Brain microvascular endothelial cell (primary cell): ENCODE data around the gene SPNS2.

Source experiments
- DNase-seq: peaks from one replicate; pipeline ENCODE4 v3.0.0-alpha.2; 2020
- H3K27ac ChIP-seq: fragments of 250-450 bp; sonication (Bioruptor Pico); 2 replicates; pipeline ENCODE4 v1.5.1; 2020; ENCODE audit warnings: mild to moderate bottlenecking, moderate library complexity
- H3K27me3 ChIP-seq: fragments of 250-450 bp; sonication (Bioruptor Pico); replicated peaks from 2 replicates; pipeline ENCODE4 v1.5.1; 2020; ENCODE audit warnings: mild to moderate bottlenecking
- H3K36me3 ChIP-seq: fragments of 250-450 bp; sonication (Bioruptor Pico); replicated peaks from 2 replicates; pipeline ENCODE4 v1.5.1; 2020; ENCODE audit warnings: mild to moderate bottlenecking
- H3K4me3 ChIP-seq: 2 replicates; pipeline ENCODE4 v1.5.1; 2011; ENCODE audit warnings: low read depth, mild to moderate bottlenecking, control low read depth, low read length, moderate library complexity
- in situ Hi-C: cut with HindIII; loops from 2 replicates; pipeline ENCODE4 v1.10.0; 2017; ENCODE audit warnings: low sequenced_read_pairs, low pct_ligation_motif_present
- TF ChIP-seq, protein P1 (sequence below): IDR thresholded peaks from 2 replicates; pipeline ENCODE4 v1.5.1; 2011; ENCODE audit warnings: low read depth, mild to moderate bottlenecking, moderate library complexity, low read length, control low read depth, inconsistent platforms; ENCODE audit errors: missing control alignments

Gene SPNS2

DNA sequence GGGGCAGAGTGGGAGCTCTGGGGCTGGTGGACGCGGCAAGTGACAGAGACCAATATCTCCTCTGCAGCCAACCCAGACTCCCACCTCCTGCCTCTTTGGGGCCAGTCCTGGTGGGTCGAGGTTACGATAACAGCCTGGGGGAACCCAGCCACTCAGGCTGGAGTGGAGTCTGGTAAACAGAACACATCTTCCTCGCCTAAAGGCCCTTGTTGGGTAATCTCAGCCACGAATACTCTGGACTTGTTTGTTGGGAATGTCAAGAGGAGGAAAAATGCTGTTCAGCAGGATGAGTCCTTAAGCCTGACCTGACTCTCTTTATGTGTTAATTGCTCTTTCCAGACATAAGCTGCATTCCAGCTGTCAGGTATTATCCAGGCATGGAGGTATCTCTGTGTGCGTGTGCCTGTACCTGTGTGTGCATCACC lies 8.0 kb upstream of the SPNS2 start:
- TF ChIP-seq, protein P1, sequence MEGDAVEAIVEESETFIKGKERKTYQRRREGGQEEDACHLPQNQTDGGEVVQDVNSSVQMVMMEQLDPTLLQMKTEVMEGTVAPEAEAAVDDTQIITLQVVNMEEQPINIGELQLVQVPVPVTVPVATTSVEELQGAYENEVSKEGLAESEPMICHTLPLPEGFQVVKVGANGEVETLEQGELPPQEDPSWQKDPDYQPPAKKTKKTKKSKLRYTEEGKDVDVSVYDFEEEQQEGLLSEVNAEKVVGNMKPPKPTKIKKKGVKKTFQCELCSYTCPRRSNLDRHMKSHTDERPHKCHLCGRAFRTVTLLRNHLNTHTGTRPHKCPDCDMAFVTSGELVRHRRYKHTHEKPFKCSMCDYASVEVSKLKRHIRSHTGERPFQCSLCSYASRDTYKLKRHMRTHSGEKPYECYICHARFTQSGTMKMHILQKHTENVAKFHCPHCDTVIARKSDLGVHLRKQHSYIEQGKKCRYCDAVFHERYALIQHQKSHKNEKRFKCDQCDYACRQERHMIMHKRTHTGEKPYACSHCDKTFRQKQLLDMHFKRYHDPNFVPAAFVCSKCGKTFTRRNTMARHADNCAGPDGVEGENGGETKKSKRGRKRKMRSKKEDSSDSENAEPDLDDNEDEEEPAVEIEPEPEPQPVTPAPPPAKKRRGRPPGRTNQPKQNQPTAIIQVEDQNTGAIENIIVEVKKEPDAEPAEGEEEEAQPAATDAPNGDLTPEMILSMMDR = no peak
- in situ Hi-C loops = no loop called here
- Histone ChIP-seq H3K36me3 (no peaks in the 10 kb centered on the region), H3K4me3 (no peak overlapping the region), H3K27ac (no peak overlapping the region), H3K27me3 (no peaks in the 10 kb centered on the region)
- DNase-seq = no peak

DNA sequence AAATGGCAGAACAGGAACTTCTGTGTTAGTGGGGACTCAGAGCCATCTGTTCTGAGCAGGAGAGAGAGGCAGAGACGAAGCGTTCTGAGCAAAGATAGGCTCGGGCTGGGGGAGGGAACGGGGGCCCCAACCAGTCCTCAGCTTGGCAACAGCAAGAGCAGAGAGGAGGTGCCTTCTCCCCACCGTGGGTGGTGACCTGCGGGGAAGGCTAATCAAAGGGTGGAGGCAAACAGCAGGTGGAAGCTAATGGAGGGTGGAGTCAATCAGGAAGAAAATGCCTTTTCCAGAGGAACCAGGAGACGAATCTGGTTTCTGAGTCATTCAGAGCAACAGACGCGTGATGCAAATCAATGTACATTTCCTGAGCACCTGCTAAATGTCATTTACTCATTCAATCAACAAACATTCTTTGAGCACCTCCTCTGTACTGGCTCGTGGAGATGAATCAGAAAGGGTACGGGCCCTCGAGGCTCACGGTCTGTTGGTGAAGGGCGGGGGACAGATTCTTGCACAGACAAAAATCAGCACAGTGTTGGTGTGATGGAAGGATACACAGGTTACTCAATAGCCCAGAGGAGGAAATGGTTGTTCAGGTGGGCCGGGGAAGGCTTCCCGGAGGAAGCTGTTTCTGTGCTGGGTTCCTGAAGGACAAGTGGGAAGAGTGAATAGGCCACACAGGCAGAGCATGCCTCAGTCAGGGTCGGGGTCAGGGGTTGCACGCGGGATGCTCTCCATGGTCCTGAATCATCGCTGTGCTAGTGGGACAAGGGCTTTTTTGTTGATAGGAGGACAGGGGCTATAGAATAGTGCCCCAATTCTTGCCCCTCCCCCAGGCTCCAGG lies 5.7 kb upstream of the SPNS2 start:
- H3K4me3 ChIP-seq = no peak overlapping the region
- H3K27me3 ChIP-seq = peaks cover 8% of the 10 kb centered on the region
- TF ChIP-seq, protein P1 = no peak
- in situ Hi-C loops = no loop called here
- DNase-seq = no peak
- H3K36me3 ChIP-seq = no peaks in the 10 kb centered on the region
- H3K27ac ChIP-seq = no peak overlapping the region

GRCh38 chr17:4497101-4497824 lies 1.4 kb upstream of the SPNS2 start:
- no peak overlapping the region for H3K4me3 ChIP-seq
- H3K36me3 ChIP-seq = no peaks in the 10 kb centered on the region
- TF ChIP-seq, protein P1 = no peak
- peaks cover 34% of the 10 kb centered on the region for H3K27me3 ChIP-seq
- no peak for DNase-seq
- in situ Hi-C loops = no loop called here
- H3K27ac ChIP-seq = no peak overlapping the region

- TF ChIP-seq, protein P1 = no peak
- in situ Hi-C loops = no loop called here
- no peak overlapping the region for H3K4me3 ChIP-seq
- H3K36me3 ChIP-seq = no peaks in the 10 kb centered on the region
- peaks cover 37% of the 10 kb centered on the region for H3K27me3 ChIP-seq
- no peak overlapping the region for H3K27ac ChIP-seq
- no peak for DNase-seq
Observed at GRCh38 chr17:4499431-4500190, 930 bp downstream of the SPNS2 start.

GRCh38 chr17:4500191-4500571 lies 1.5 kb downstream of the SPNS2 start:
- Histone ChIP-seq H3K27me3 (peaks cover 37% of the 10 kb centered on the region), H3K36me3 (no peaks in the 10 kb centered on the region), H3K27ac (no peak overlapping the region), H3K4me3 (no peak overlapping the region)
- in situ Hi-C loops = no loop called here
- no peak for DNase-seq
- TF ChIP-seq, protein P1 = no peak
